ENCODE measurements around the gene PSPN.
"Not testable (repeated sequence)": the region's sequence is repeated elsewhere in the genome, so short reads cannot be mapped to it uniquely, and the experiment has no call there.

PSPN gene

GRCh38 chr19:6402837-6403608 lies 27.3 kb upstream of the PSPN start:
- no peak for DNase-seq (ENCODE audit: low read depth in 2 of 3, low spot score in 2 of 3)

GRCh38 chr19:6402058-6402457 lies 26.3 kb upstream of the PSPN start:
- DNase-seq (ENCODE audit: low read depth in 2 of 3, low spot score in 2 of 3), result no peak

GRCh38 chr19:6400062-6400944 lies 24.6 kb upstream of the PSPN start:
- DNase-seq (ENCODE audit: low read depth in 2 of 3, low spot score in 2 of 3), result not testable (repeated sequence)

- no peak for DNase-seq (ENCODE audit: low read depth in 2 of 3, low spot score in 2 of 3)
Measured at GRCh38 chr19:6396305-6396704, 20.6 kb upstream of the PSPN start.

- no peak for DNase-seq (ENCODE audit: low read depth in 2 of 3, low spot score in 2 of 3)
Measured at GRCh38 chr19:6394831-6395230, 19.1 kb upstream of the PSPN start.

- no peak for DNase-seq (ENCODE audit: low read depth in 2 of 3, low spot score in 2 of 3)
Measured at GRCh38 chr19:6393983-6394412, 18.3 kb upstream of the PSPN start.

GRCh38 chr19:6393074-6393982 lies 17.6 kb upstream of the PSPN start, which contains the start of gene GTF2F1:
GTF2F1 (minus strand) TSS chr19:6393164; CDS start chr19:6392995, 169 bp downstream.
- DNase-seq (ENCODE audit: low read depth in 2 of 3, low spot score in 2 of 3), result peak; percentile 92 to 95 (median 94)

GRCh38 chr19:6392221-6393073 lies 16.7 kb upstream of the PSPN start:
- no peak for DNase-seq (ENCODE audit: low read depth in 2 of 3, low spot score in 2 of 3)

GRCh38 chr19:6387372-6387771 lies 11.6 kb upstream of the PSPN start:
- no peak for DNase-seq (ENCODE audit: low read depth in 2 of 3, low spot score in 2 of 3)

- DNase-seq (ENCODE audit: low read depth in 2 of 3, low spot score in 2 of 3), result no peak
Measured at GRCh38 chr19:6384381-6384780, 8.6 kb upstream of the PSPN start.

GRCh38 chr19:6383188-6383587 lies 7.5 kb upstream of the PSPN start:
- no peak for DNase-seq (ENCODE audit: low read depth in 2 of 3, low spot score in 2 of 3)

- DNase-seq (ENCODE audit: low read depth in 2 of 3, low spot score in 2 of 3), result no peak
Measured at GRCh38 chr19:6381030-6381750, 5.5 kb upstream of the PSPN start.

GRCh38 chr19:6379744-6380143 lies 4.0 kb upstream of the PSPN start:
- DNase-seq (ENCODE audit: low read depth in 2 of 3, low spot score in 2 of 3), result no peak

- DNase-seq (ENCODE audit: low read depth in 2 of 3, low spot score in 2 of 3), result no peak
Measured at GRCh38 chr19:6378486-6378885, 2.8 kb upstream of the PSPN start.

- no peak for DNase-seq (ENCODE audit: low read depth in 2 of 3, low spot score in 2 of 3)
Measured at GRCh38 chr19:6378041-6378440, 2.3 kb upstream of the PSPN start.

GRCh38 chr19:6376512-6377190 lies 918 bp upstream of the PSPN start:
- DNase-seq (ENCODE audit: low read depth in 2 of 3, low spot score in 2 of 3), result no peak

- no peak for DNase-seq (ENCODE audit: low read depth in 2 of 3, low spot score in 2 of 3)
Measured at GRCh38 chr19:6374711-6375410, 872 bp downstream of the PSPN start.

- DNase-seq (ENCODE audit: low read depth in 2 of 3, low spot score in 2 of 3), result no peak
Measured at GRCh38 chr19:6374161-6374709, 1.5 kb downstream of the PSPN start.

Measured in activated CD8-positive, alpha-beta memory T cell treated with anti-CD3 and anti-CD28 coated beads for 48 hours (primary cell).